Left forelimb (tissue), 1 donor: ENCODE data around the gene MALL.
"Not testable (repeated sequence)": the region's sequence is repeated elsewhere in the genome, so short reads cannot be mapped to it uniquely, and the experiment has no call there.

Source experiments
- DNase-seq: peaks from one replicate; pipeline ENCODE4 v3.0.0-alpha.2; 2018; ENCODE audit warnings: low spot score

The MALL gene

GRCh38 chr2:110097506-110098220 is 18.0 kb downstream of the MALL start:
- no peak for DNase-seq

- peak; percentile 44 for DNase-seq
Observed at GRCh38 chr2:110095994-110096633, 19.5 kb downstream of the MALL start.

- DNase-seq: not testable (repeated sequence)
Observed at GRCh38 chr2:110094884-110095534, 20.6 kb downstream of the MALL start.

- DNase-seq: not testable (repeated sequence)
Observed at GRCh38 chr2:110093924-110094323, 21.7 kb downstream of the MALL start.

- not testable (repeated sequence) for DNase-seq
Observed at GRCh38 chr2:110090164-110090563, 25.5 kb downstream of the MALL start.

GRCh38 chr2:110083757-110084156 is 31.9 kb downstream of the MALL start:
- DNase-seq: not testable (repeated sequence)

GRCh38 chr2:110083162-110083561 is 32.5 kb downstream of the MALL start:
- not testable (repeated sequence) for DNase-seq

- not testable (repeated sequence) for DNase-seq
Observed at GRCh38 chr2:110078104-110078503, 37.5 kb downstream of the MALL start.

GRCh38 chr2:110075896-110076295 is 39.7 kb downstream of the MALL start:
- DNase-seq: not testable (repeated sequence)

GRCh38 chr2:110069869-110070268 is 45.8 kb downstream of the MALL start:
- DNase-seq: not testable (repeated sequence)

GRCh38 chr2:110068153-110068552 is 47.5 kb downstream of the MALL start:
- DNase-seq: not testable (repeated sequence)

- DNase-seq: not testable (repeated sequence)
Observed at GRCh38 chr2:110062332-110062731, 53.3 kb downstream of the MALL start.

- DNase-seq: not testable (repeated sequence)
Observed at GRCh38 chr2:110060550-110060949, 55.1 kb downstream of the MALL start.

- not testable (repeated sequence) for DNase-seq
Observed at GRCh38 chr2:110059694-110060358, 55.8 kb downstream of the MALL start.

- not testable (repeated sequence) for DNase-seq
Observed at GRCh38 chr2:110059009-110059693, 56.5 kb downstream of the MALL start.

- not testable (repeated sequence) for DNase-seq
Observed at GRCh38 chr2:110058034-110058433, 57.6 kb downstream of the MALL start.

GRCh38 chr2:110055819-110056408 is 59.7 kb downstream of the MALL start:
- not testable (repeated sequence) for DNase-seq

GRCh38 chr2:110054521-110055407 is 60.9 kb downstream of the MALL start:
- peak; percentile 59 for DNase-seq

GRCh38 chr2:110053688-110054087 is 61.9 kb downstream of the MALL start:
- DNase-seq: not testable (repeated sequence)

GRCh38 chr2:110052166-110052565 is 63.5 kb downstream of the MALL start:
- not testable (repeated sequence) for DNase-seq
